Measurements from ENCODE around the gene TTC21B. TPM values are rescaled to one million over a fixed set of nuclear protein-coding genes. Genes with fewer than 3 reads are reported as not detected.
"Not testable (repeated sequence)": the region's sequence is repeated elsewhere in the genome, so short reads cannot be mapped to it uniquely, and the experiment has no call there.

The TTC21B gene
- total RNA-seq: 33.0 and 38.4 TPM in 2 replicates
- long read RNA-seq, full-length matches to known transcripts: 14 of 68 reads
- long read RNA-seq, partial matches to known transcripts: 40 of 68 reads
- long read RNA-seq, other reads (novel, unspliced or antisense): 14 of 68 reads

- peak; percentile 94 for DNase-seq (ENCODE audit: low read depth, low spot score)
- H3K36me3 Mint-ChIP-seq (ENCODE audit: low read depth): peaks cover 2% of the 10 kb centered on the region
- H3K9me3 Mint-ChIP-seq: no peaks in the 10 kb centered on the region
- H3K27ac Mint-ChIP-seq (ENCODE audit: unreplicated experiment): no peak within 1 kb of the TSS
- TF ChIP-seq CTCF (conservative IDR thresholded peaks at IDR 0.05): peak; percentile 93
- H3K27me3 Mint-ChIP-seq (ENCODE audit: low read depth): no peaks in the 10 kb centered on the region
- H3K4me3 Mint-ChIP-seq: peak within 1 kb of the TSS; percentile 76
- H3K4me1 Mint-ChIP-seq: no peaks in the 10 kb centered on the region
Measured at GRCh38 chr2:165953655-165954606, at the start of gene TTC21B. TSS of gene TTC21B (minus strand) at chr2:165953776. CDS start at chr2:165953705, 71 bp downstream.

GRCh38 chr2:166000401-166000800, 46.8 kb upstream of the TTC21B start:
- Mint-ChIP-seq H3K4me1 (peaks cover 6% of the 10 kb centered on the region), H3K27ac (ENCODE audit: unreplicated experiment) (no peak overlapping the region), H3K27me3 (ENCODE audit: low read depth) (no peaks in the 10 kb centered on the region), H3K36me3 (ENCODE audit: low read depth) (no peaks in the 10 kb centered on the region), H3K4me3 (no peak overlapping the region), H3K9me3 (no peaks in the 10 kb centered on the region)
- no peak for TF ChIP-seq CTCF (conservative IDR thresholded peaks at IDR 0.05)
- no peak for DNase-seq (ENCODE audit: low read depth, low spot score)

- Mint-ChIP-seq H3K27ac (ENCODE audit: unreplicated experiment) (no peak overlapping the region), H3K36me3 (ENCODE audit: low read depth) (peaks cover 7% of the 10 kb centered on the region), H3K4me1 (no peaks in the 10 kb centered on the region), H3K27me3 (ENCODE audit: low read depth) (no peaks in the 10 kb centered on the region), H3K4me3 (no peak overlapping the region), H3K9me3 (peaks cover 3% of the 10 kb centered on the region)
- no peak for TF ChIP-seq CTCF (conservative IDR thresholded peaks at IDR 0.05)
- DNase-seq (ENCODE audit: low read depth, low spot score): no peak
Measured at GRCh38 chr2:165990846-165991245, 37.3 kb upstream of the TTC21B start.

GRCh38 chr2:165989851-165990250, 36.3 kb upstream of the TTC21B start:
- TF ChIP-seq CTCF (conservative IDR thresholded peaks at IDR 0.05): no peak
- no peak for DNase-seq (ENCODE audit: low read depth, low spot score)
- peaks cover 3% of the 10 kb centered on the region for H3K9me3 Mint-ChIP-seq
- no peaks in the 10 kb centered on the region for H3K4me1 Mint-ChIP-seq
- H3K36me3 Mint-ChIP-seq (ENCODE audit: low read depth): peaks cover 7% of the 10 kb centered on the region
- no peak overlapping the region for H3K27ac Mint-ChIP-seq (ENCODE audit: unreplicated experiment)
- H3K27me3 Mint-ChIP-seq (ENCODE audit: low read depth): no peaks in the 10 kb centered on the region
- no peak overlapping the region for H3K4me3 Mint-ChIP-seq

GRCh38 chr2:165985120-165985519, 31.5 kb upstream of the TTC21B start:
- H3K9me3 Mint-ChIP-seq: peaks cover 3% of the 10 kb centered on the region
- no peak for DNase-seq (ENCODE audit: low read depth, low spot score)
- TF ChIP-seq CTCF (conservative IDR thresholded peaks at IDR 0.05): no peak
- H3K4me3 Mint-ChIP-seq: no peak overlapping the region
- H3K4me1 Mint-ChIP-seq: no peaks in the 10 kb centered on the region
- H3K27me3 Mint-ChIP-seq (ENCODE audit: low read depth): no peaks in the 10 kb centered on the region
- peaks cover 2% of the 10 kb centered on the region for H3K36me3 Mint-ChIP-seq (ENCODE audit: low read depth)
- no peak overlapping the region for H3K27ac Mint-ChIP-seq (ENCODE audit: unreplicated experiment)

GRCh38 chr2:165972161-165972560, 18.6 kb upstream of the TTC21B start:
- not testable (repeated sequence) for H3K4me1 Mint-ChIP-seq; H3K36me3 Mint-ChIP-seq (ENCODE audit: low read depth); H3K4me3 Mint-ChIP-seq; H3K27me3 Mint-ChIP-seq (ENCODE audit: low read depth); DNase-seq (ENCODE audit: low read depth, low spot score)
- peak overlapping the region; percentile 88 for H3K27ac Mint-ChIP-seq (ENCODE audit: unreplicated experiment)
- H3K9me3 Mint-ChIP-seq: peaks cover 14% of the 10 kb centered on the region

Data from neural crest cell (in vitro differentiated cells).